HG02852 (cell line): Measurements from ENCODE around the gene REC8.
"Not testable (repeated sequence)": the region's sequence is repeated elsewhere in the genome, so short reads cannot be mapped to it uniquely, and the experiment has no call there.

Experiments used
- ATAC-seq: cut with Tn5 transposase; IDR thresholded peaks from one replicate; pipeline ENCODE4 v1.9.1; 2021; ENCODE audit warnings: mild to moderate bottlenecking, moderate library complexity; ENCODE audit not compliant: unreplicated experiment

The REC8 gene

GRCh38 chr14:24183014-24183481, 11.2 kb downstream of the REC8 start:
- no peak for ATAC-seq

GRCh38 chr14:24184104-24184970, 12.5 kb downstream of the REC8 start:
- no peak for ATAC-seq

GRCh38 chr14:24185026-24185425, 13.1 kb downstream of the REC8 start:
- no peak for ATAC-seq

- ATAC-seq = no peak
Measured at GRCh38 chr14:24185741-24186140, 13.9 kb downstream of the REC8 start.

- no peak for ATAC-seq
Measured at GRCh38 chr14:24186831-24187538, 15.1 kb downstream of the REC8 start.

- ATAC-seq = no peak
Measured at GRCh38 chr14:24187539-24187915, 15.6 kb downstream of the REC8 start.

- ATAC-seq = peak; percentile 89
Measured at GRCh38 chr14:24188251-24189058, 16.6 kb downstream of the REC8 start, which contains the start of gene IPO4. IPO4 (minus strand) TSS chr14:24188816; CDS start chr14:24188787, 29 bp downstream.

- no peak for ATAC-seq
Measured at GRCh38 chr14:24189059-24189375, 17.1 kb downstream of the REC8 start.

GRCh38 chr14:24189460-24189859, 17.6 kb downstream of the REC8 start:
- ATAC-seq = no peak

- no peak for ATAC-seq
Measured at GRCh38 chr14:24190416-24190815, 18.5 kb downstream of the REC8 start.

GRCh38 chr14:24192933-24193332, 21.1 kb downstream of the REC8 start:
- ATAC-seq = no peak

- ATAC-seq = no peak
Measured at GRCh38 chr14:24194186-24194872, 22.4 kb downstream of the REC8 start.

GRCh38 chr14:24194873-24195185, 22.9 kb downstream of the REC8 start:
- no peak for ATAC-seq

GRCh38 chr14:24195186-24196070, 23.5 kb downstream of the REC8 start, which contains the start of gene TM9SF1:
TM9SF1 (minus strand) TSS chr14:24195441; CDS start chr14:24195019, 422 bp downstream.
- ATAC-seq = peak; percentile 86

GRCh38 chr14:24196071-24197055, 24.5 kb downstream of the REC8 start:
- ATAC-seq = peak; percentile 21

GRCh38 chr14:24197056-24197450, 25.2 kb downstream of the REC8 start:
- no peak for ATAC-seq

- ATAC-seq = no peak
Measured at GRCh38 chr14:24198814-24199524, 27.1 kb downstream of the REC8 start.

- ATAC-seq = not testable (repeated sequence)
Measured at GRCh38 chr14:24202538-24202937, 30.7 kb downstream of the REC8 start.
